GM18508 (cell line): ENCODE data around the gene GFRA4.

Experiments used
- ATAC-seq: cut with Tn5 transposase; IDR thresholded peaks from one replicate; pipeline ENCODE4 v1.9.1; 2021; ENCODE audit warnings: moderate number of reproducible peaks; ENCODE audit not compliant: insufficient read depth, unreplicated experiment

The GFRA4 gene

GRCh38 chr20:3696200-3696599 lies 33.0 kb upstream of the GFRA4 start:
- no peak for ATAC-seq

GRCh38 chr20:3694864-3695263 lies 31.7 kb upstream of the GFRA4 start:
- no peak for ATAC-seq

- ATAC-seq, result no peak
These were observed 30.2 kb upstream of the GFRA4 start for GRCh38 chr20:3693376-3693775.

- no peak for ATAC-seq
These were observed 29.6 kb upstream of the GFRA4 start for GRCh38 chr20:3692706-3693294.

GRCh38 chr20:3691897-3692296 lies 28.7 kb upstream of the GFRA4 start:
- no peak for ATAC-seq

- no peak for ATAC-seq
These were observed 28.1 kb upstream of the GFRA4 start for GRCh38 chr20:3691306-3691705.

- no peak for ATAC-seq
These were observed 27.2 kb upstream of the GFRA4 start for GRCh38 chr20:3690413-3690812.

- no peak for ATAC-seq
These were observed 26.8 kb upstream of the GFRA4 start for GRCh38 chr20:3689978-3690377.

- ATAC-seq, result no peak
These were observed 24.5 kb upstream of the GFRA4 start for GRCh38 chr20:3687655-3688054.

- ATAC-seq, result no peak
These were observed 23.7 kb upstream of the GFRA4 start for GRCh38 chr20:3686867-3687321.

GRCh38 chr20:3686421-3686820 lies 23.2 kb upstream of the GFRA4 start:
- no peak for ATAC-seq

- no peak for ATAC-seq
These were observed 22.1 kb upstream of the GFRA4 start for GRCh38 chr20:3685341-3685740.

GRCh38 chr20:3681931-3682781 lies 19.0 kb upstream of the GFRA4 start, which contains the start of gene ADAM33:
Gene ADAM33 (minus strand): TSS chr20:3682010. CDS start chr20:3682004, 6 bp downstream.
- no peak for ATAC-seq

- no peak for ATAC-seq
These were observed 18.2 kb upstream of the GFRA4 start for GRCh38 chr20:3681352-3681930.

GRCh38 chr20:3680701-3681351 lies 17.6 kb upstream of the GFRA4 start:
- ATAC-seq, result no peak

GRCh38 chr20:3679749-3680700 lies 16.8 kb upstream of the GFRA4 start:
- ATAC-seq, result no peak

GRCh38 chr20:3678856-3679720 lies 15.9 kb upstream of the GFRA4 start:
- ATAC-seq, result no peak

- ATAC-seq, result no peak
These were observed 15.0 kb upstream of the GFRA4 start for GRCh38 chr20:3678198-3678597.

GRCh38 chr20:3677733-3678132 lies 14.5 kb upstream of the GFRA4 start:
- no peak for ATAC-seq
